Gastroesophageal sphincter (tissue), 4 donors: Measurements from ENCODE around the gene TMPRSS9. TPM values are rescaled to one million over a fixed set of nuclear protein-coding genes. Genes with fewer than 3 reads are reported as not detected.

Experiments used
- ATAC-seq: fragments of 150-250 bp; one replicate; pipeline ENCODE4 v1.9.1; 2016; ENCODE audit warnings: mild to moderate bottlenecking, moderate library complexity
- H3K27ac ChIP-seq, 4 donors: fragments of 200-600 bp; sonication (generic) in 3 of 4; 1 replicate in 3 of 4; 2 replicates in 1 of 4; pipeline ENCODE4 v1.5.1; 2016 to 2019
- H3K27me3 ChIP-seq: fragments of 200-600 bp; sonication (generic); one replicate; pipeline ENCODE4 v1.5.1; 2019
- H3K36me3 ChIP-seq, 2 donors: fragments of 200-600 bp; sonication (generic); one replicate each; pipeline ENCODE4 v1.5.1; 2019; ENCODE audit warnings: control low read depth in 1 of 2
- H3K4me1 ChIP-seq, 3 donors: fragments of 200-600 bp; sonication (generic); 1 replicate in 2 of 3; 2 replicates in 1 of 3; pipeline ENCODE4 v1.5.1; 2016 to 2019; ENCODE audit warnings: control low read depth in 2 of 3
- H3K4me3 ChIP-seq, 2 donors: fragments of 200-600 bp; sonication (generic); one replicate each; pipeline ENCODE4 v1.5.1; 2019; ENCODE audit warnings: mild to moderate bottlenecking in 1 of 2, moderate library complexity in 1 of 2
- H3K9me3 ChIP-seq, 3 donors: fragments of 200-600 bp; sonication (generic); one replicate each; pipeline ENCODE4 v1.5.1; 2017 to 2019; ENCODE audit warnings: control low read depth in 2 of 3
- CTCF ChIP-seq, 4 experiments: fragments of 200-600 bp in 2 of 4; fragments of 450-650 bp in 2 of 4; sonication (generic) in 1 of 4; IDR thresholded peaks; one replicate each; pipeline ENCODE4 v1.5.1; 2017 to 2019; ENCODE audit warnings: antibody characterized with exemption in 4 of 4, mild to moderate bottlenecking in 2 of 4, moderate library complexity in 2 of 4
- POLR2A ChIP-seq, 2 donors: fragments of 450-650 bp; IDR thresholded peaks; one replicate each; pipeline ENCODE4 v1.6.1; 2017; ENCODE audit warnings: antibody characterized with exemption in 2 of 2, mild to moderate bottlenecking in 2 of 2, moderate library complexity in 1 of 2
- POLR2AphosphoS5 ChIP-seq: sonication (generic); formaldehyde crosslinking; IDR thresholded peaks from one replicate; pipeline ENCODE4 v1.6.1; 2017; ENCODE audit warnings: antibody characterized with exemption
- WGBS, 2 donors: methylation state at CpG; one replicate each; pipeline ENCODE4 v1.1.5; 2018; ENCODE audit warnings: low coverage in 1 of 2; 5-methylcytosine and 5-hydroxymethylcytosine counted together
- total RNA-seq, 4 donors: library from RNA; depleted of rRNA; stranded (reverse); fragments of >200 nt; gene quantifications; one replicate each; pipeline ENCODE4 v1.1.0, GENCODE V29; 2016

Gene TMPRSS9
- total RNA-seq, 4 donors from 2014 or later, result 0.54 TPM; not detected in 3

GRCh38 chr19:2475018-2475701 lies 115.1 kb downstream of the TMPRSS9 start:
- 0% methylated on average over 3 of the region's 45 CpGs; no CpG with 5 or more reads in 1 of the 2 donors for WGBS, 2 donors
- TF ChIP-seq POLR2A (IDR thresholded peaks at IDR 0.05) (no peak), POLR2AphosphoS5 (no peak), CTCF (IDR thresholded peaks at IDR 0.05) (no peak)

More at GRCh38 chr19:2475018-2475701, 115.1 kb downstream of the TMPRSS9 start:
- peak; percentile 18 for ATAC-seq
- Histone ChIP-seq H3K9me3 (no peaks in the 10 kb centered on the region), H3K4me1 (peaks cover 0 to 42% (median 6%) of the 10 kb centered on the region in 3 donors), H3K27me3 (no peaks in the 10 kb centered on the region), H3K36me3 (peaks cover 0 to 11% of the 10 kb centered on the region in 2 donors), H3K4me3 (peak overlapping the region; percentile 83 to 92), H3K27ac (peak overlapping the region; percentile 58 to 94 (median 92))

Other genes with a start within 250 kb of the TMPRSS9 start
- gene AP3D1, start 208.7 kb upstream of the TMPRSS9 start, total RNA-seq, result 100 to 1,000 TPM in 1 of 4 donors, 10 to 100 TPM in 3; 69.9 to 132 (median 73.8) TPM
- 10 to 100 TPM in 2 of 4 donors, 1 to 10 TPM in 2; 4.4 to 12.8 (median 10.2) TPM for gene DOT1L, start 196.3 kb upstream of the TMPRSS9 start, total RNA-seq
- gene PLEKHJ1, start 123.9 kb upstream of the TMPRSS9 start, total RNA-seq, result 10 to 100 TPM; 41.6 to 56.7 (median 51.7) TPM
- gene SF3A2, start 123.4 kb upstream of the TMPRSS9 start, total RNA-seq, result 10 to 100 TPM; 27.5 to 40.3 (median 37.4) TPM
- 1 to 10 TPM in 1 of 4 donors, under 1 TPM in 3; 0.23 to 1.2 (median 0.47) TPM for gene AMH, start 110.9 kb upstream of the TMPRSS9 start, total RNA-seq
- under 1 TPM in 1 of 4 donors, not detected in 3; 0.37 TPM for gene JSRP1, start 103.8 kb upstream of the TMPRSS9 start, total RNA-seq
- 1 to 10 TPM in 1 of 4 donors, under 1 TPM in 2, not detected in 1; 0.16 to 1.3 (median 0.27) TPM for gene PEAK3, start 78.1 kb upstream of the TMPRSS9 start, total RNA-seq
- not detected for gene LINGO3, start 52.1 kb upstream of the TMPRSS9 start, total RNA-seq
- gene LSM7, start 31.7 kb upstream of the TMPRSS9 start, total RNA-seq, result 10 to 100 TPM; 52.3 to 86.1 (median 77.7) TPM
- 10 to 100 TPM; 18.5 to 32.7 (median 30.9) TPM for gene SPPL2B, start 31.6 kb upstream of the TMPRSS9 start, total RNA-seq
- 10 to 100 TPM; 22.9 to 32.2 (median 27.3) TPM for gene TIMM13, start 67.3 kb downstream of the TMPRSS9 start, total RNA-seq
- 10 to 100 TPM; 17.4 to 41.5 (median 26.8) TPM for gene LMNB2, start 96.7 kb downstream of the TMPRSS9 start, total RNA-seq
- 100 to 1,000 TPM in 1 of 4 donors, 10 to 100 TPM in 3; 69.9 to 374 (median 88.7) TPM for gene GADD45B, start 115.9 kb downstream of the TMPRSS9 start, total RNA-seq